ENCODE results near the gene ANKRD66. TPM values are rescaled to one million over a fixed set of nuclear protein-coding genes. Genes with fewer than 3 reads are reported as not detected.

Gene ANKRD66
- total RNA-seq, 1 experiment from 2014 or later = not detected

DNA sequence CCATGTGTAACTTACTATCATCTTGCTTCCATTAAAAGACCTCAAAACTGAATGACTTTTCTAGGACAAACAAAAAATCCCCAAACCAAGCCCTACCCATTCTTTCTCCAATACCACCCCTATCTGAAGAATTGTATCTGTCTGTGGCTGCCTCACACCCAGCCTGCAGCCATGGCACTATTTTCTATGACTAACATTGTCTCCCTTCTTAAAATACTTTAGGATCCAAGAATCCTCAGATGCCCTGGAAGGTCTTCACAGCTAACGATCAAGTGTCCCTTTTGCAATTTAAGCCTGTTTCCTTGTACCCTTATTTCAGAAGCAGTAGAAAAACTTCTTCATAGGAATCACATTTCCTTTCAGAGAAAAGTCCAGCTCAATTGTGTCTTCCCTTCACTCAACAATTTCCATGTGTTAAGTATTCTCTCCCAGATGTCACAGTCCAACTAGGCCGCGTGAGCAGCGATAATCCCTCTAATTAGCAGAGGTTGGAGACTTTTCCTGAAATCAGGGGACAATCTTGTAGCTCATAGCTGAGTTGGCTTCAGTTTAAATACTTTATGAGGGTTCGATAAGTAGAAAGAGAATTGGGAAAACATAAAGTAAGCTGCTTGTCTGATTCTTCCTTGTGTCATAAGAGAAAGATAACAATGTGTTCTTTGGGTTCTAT is 41.3 kb downstream of the ANKRD66 start:
- Histone ChIP-seq H4K5ac (ENCODE audit: insufficient read length, low read depth, low read length) (no peak overlapping the region), H2BK12ac (ENCODE audit: insufficient read length, low read depth, low read length) (no peak overlapping the region), H3K4me1 (ENCODE audit: insufficient read depth, low read length) (no peaks in the 10 kb centered on the region), H3K27me3 (ENCODE audit: insufficient read depth, low read length) (no peaks in the 10 kb centered on the region), H3K9me3 (ENCODE audit: control insufficient read depth, low read depth, low read length) (no peaks in the 10 kb centered on the region), H4K91ac (ENCODE audit: insufficient read length, low read depth, low read length) (no peak overlapping the region), H3T11ph (ENCODE audit: low read length) (no peak overlapping the region), H2BK120ac (ENCODE audit: low read depth, low read length, poor library complexity, severe bottlenecking) (no peak overlapping the region), H3K4ac (ENCODE audit: low read depth, low read length) (no peak overlapping the region), H3K14ac (ENCODE audit: insufficient read depth, low read length) (no peak overlapping the region), H3K9ac (ENCODE audit: extremely low read depth, insufficient read length, low read length) (no peak overlapping the region), H2BK15ac (ENCODE audit: low read depth, low read length) (no peak overlapping the region), H2AFZ (ENCODE audit: low read length) (no peak overlapping the region), H3K56ac (ENCODE audit: insufficient read length, low read depth, low read length) (no peak overlapping the region), H4K8ac (replicated peaks; ENCODE audit: insufficient read length, low read depth, low read length) (no peak overlapping the region), H3K27ac (ENCODE audit: insufficient read length, low read depth, low read length) (no peak overlapping the region), H3K18ac (ENCODE audit: insufficient read length, low read depth, low read length) (no peak overlapping the region), H3K23me2 (ENCODE audit: insufficient read length, low read depth, low read length, poor library complexity, severe bottlenecking) (no peaks in the 10 kb centered on the region), H4K20me1 (ENCODE audit: control insufficient read depth, insufficient read depth, insufficient read length) (no peaks in the 10 kb centered on the region), H3K79me2 (ENCODE audit: insufficient read depth, low read length) (no peaks in the 10 kb centered on the region), H2BK20ac (ENCODE audit: low read depth, low read length, poor library complexity, severe bottlenecking) (no peak overlapping the region), H3K79me1 (ENCODE audit: insufficient read depth, low read depth, low read length, poor library complexity, severe bottlenecking) (no peaks in the 10 kb centered on the region), H3K23ac (ENCODE audit: insufficient read length, low read depth, low read length) (no peak overlapping the region), H2BK5ac (ENCODE audit: insufficient read length, low read length) (no peak overlapping the region), H2AK5ac (ENCODE audit: insufficient read length, low read length) (no peak overlapping the region), H3K4me2 (ENCODE audit: insufficient read depth, insufficient read length, low read length) (no peak overlapping the region)
- no CpG with 5 or more reads among the region's 5 CpGs for WGBS (ENCODE audit: extremely low coverage, insufficient read length, low lambda C conversion rate)
- no peak overlapping the region for H3K4me3 Mint-ChIP-seq
- no peaks in the 10 kb centered on the region; the same call in 1 of the 2 replicates for H3K27me3 Mint-ChIP-seq (ENCODE audit: low read depth)
- H3K27ac Mint-ChIP-seq = no peak overlapping the region
- no peaks in the 10 kb centered on the region for H3K4me1 Mint-ChIP-seq
- H3K36me3 Mint-ChIP-seq (ENCODE audit: insufficient read depth in 1 of 3, low read depth in 3 of 3) = no peaks in the 10 kb centered on the region
- TF ChIP-seq, protein P1, sequence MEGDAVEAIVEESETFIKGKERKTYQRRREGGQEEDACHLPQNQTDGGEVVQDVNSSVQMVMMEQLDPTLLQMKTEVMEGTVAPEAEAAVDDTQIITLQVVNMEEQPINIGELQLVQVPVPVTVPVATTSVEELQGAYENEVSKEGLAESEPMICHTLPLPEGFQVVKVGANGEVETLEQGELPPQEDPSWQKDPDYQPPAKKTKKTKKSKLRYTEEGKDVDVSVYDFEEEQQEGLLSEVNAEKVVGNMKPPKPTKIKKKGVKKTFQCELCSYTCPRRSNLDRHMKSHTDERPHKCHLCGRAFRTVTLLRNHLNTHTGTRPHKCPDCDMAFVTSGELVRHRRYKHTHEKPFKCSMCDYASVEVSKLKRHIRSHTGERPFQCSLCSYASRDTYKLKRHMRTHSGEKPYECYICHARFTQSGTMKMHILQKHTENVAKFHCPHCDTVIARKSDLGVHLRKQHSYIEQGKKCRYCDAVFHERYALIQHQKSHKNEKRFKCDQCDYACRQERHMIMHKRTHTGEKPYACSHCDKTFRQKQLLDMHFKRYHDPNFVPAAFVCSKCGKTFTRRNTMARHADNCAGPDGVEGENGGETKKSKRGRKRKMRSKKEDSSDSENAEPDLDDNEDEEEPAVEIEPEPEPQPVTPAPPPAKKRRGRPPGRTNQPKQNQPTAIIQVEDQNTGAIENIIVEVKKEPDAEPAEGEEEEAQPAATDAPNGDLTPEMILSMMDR (conservative IDR thresholded peaks at IDR 0.05) = no peak
- no peak for DNase-seq
- no peaks in the 10 kb centered on the region for H3K9me3 Mint-ChIP-seq
